Glutamatergic neuron (in vitro differentiated cells): ENCODE measurements around the gene AFAP1. TPM values are rescaled to one million over a fixed set of nuclear protein-coding genes. Genes with fewer than 3 reads are reported as not detected.

Source experiments
- DNase-seq: peaks from one replicate; pipeline ENCODE4 v3.0.0; 2022
- H3K27ac Mint-ChIP-seq: one replicate; pipeline ENCODE4 v1.8.0; 2020; ENCODE audit warnings: mild to moderate bottlenecking, mixed read lengths, inconsistent platforms; ENCODE audit not compliant: unreplicated experiment
- H3K27me3 Mint-ChIP-seq: one replicate; pipeline ENCODE4 v1.8.0; 2020; ENCODE audit warnings: mild to moderate bottlenecking, moderate library complexity, mixed read lengths, inconsistent platforms; ENCODE audit not compliant: unreplicated experiment
- H3K36me3 Mint-ChIP-seq: one replicate; pipeline ENCODE4 v1.8.0; 2020; ENCODE audit warnings: mild to moderate bottlenecking, mixed read lengths, inconsistent platforms; ENCODE audit not compliant: unreplicated experiment
- H3K4me1 Mint-ChIP-seq: one replicate; pipeline ENCODE4 v1.8.0; 2020; ENCODE audit warnings: mild to moderate bottlenecking, low read depth, mixed read lengths, inconsistent platforms; ENCODE audit not compliant: unreplicated experiment
- H3K4me3 Mint-ChIP-seq: one replicate; pipeline ENCODE4 v1.8.0; 2020; ENCODE audit warnings: mild to moderate bottlenecking, mixed read lengths, inconsistent platforms; ENCODE audit not compliant: unreplicated experiment
- H3K9me3 Mint-ChIP-seq: one replicate; pipeline ENCODE4 v1.8.0; 2020; ENCODE audit warnings: mild to moderate bottlenecking, moderate library complexity, mixed read lengths, inconsistent platforms; ENCODE audit not compliant: unreplicated experiment
- CTCF ChIP-seq: fragments of 200-600 bp; sonication (generic); IDR thresholded peaks from one replicate; pipeline ENCODE4 v1.5.0; 2021; ENCODE audit not compliant: partially characterized antibody, unreplicated experiment
- total RNA-seq: library from RNA; stranded (reverse); fragmentation: NEBNext Ultra II Directional; extraction: Animal tissue kit (Norgen Biotek cat#: 25700); gene quantifications from one replicate; pipeline ENCODE4 v1.2.1, GENCODE V29; 2021; ENCODE audit not compliant: unreplicated experiment

AFAP1 gene
- total RNA-seq, 1 donor from 2014 or later, result 528 TPM

GRCh38 chr4:7894098-7894676, 45.5 kb downstream of the AFAP1 start:
- H3K27ac Mint-ChIP-seq, result peak overlapping the region; percentile 99

GRCh38 chr4:7893539-7893938, 46.1 kb downstream of the AFAP1 start:
- Mint-ChIP-seq H3K27ac (peak overlapping the region; percentile 99), H3K27me3 (peaks cover 60% of the 10 kb centered on the region), H3K36me3 (peaks cover 16% of the 10 kb centered on the region), H3K4me1 (peaks cover 73% of the 10 kb centered on the region), H3K9me3 (peaks cover 57% of the 10 kb centered on the region), H3K4me3 (peak overlapping the region; percentile 71)
- TF ChIP-seq CTCF, result no peak
- no peak for DNase-seq

More at GRCh38 chr4:7894098-7894676, 45.5 kb downstream of the AFAP1 start:
- TF ChIP-seq CTCF, result no peak
- Mint-ChIP-seq H3K4me1 (peaks cover 76% of the 10 kb centered on the region), H3K27me3 (peaks cover 63% of the 10 kb centered on the region), H3K4me3 (peak overlapping the region; percentile 71), H3K36me3 (peaks cover 16% of the 10 kb centered on the region), H3K9me3 (peaks cover 60% of the 10 kb centered on the region)
- no peak for DNase-seq

GRCh38 chr4:7892212-7893019, 47.2 kb downstream of the AFAP1 start:
- Mint-ChIP-seq H3K4me1 (peaks cover 71% of the 10 kb centered on the region), H3K9me3 (peaks cover 64% of the 10 kb centered on the region), H3K4me3 (peak overlapping the region; percentile 81), H3K36me3 (peaks cover 11% of the 10 kb centered on the region), H3K27me3 (peaks cover 60% of the 10 kb centered on the region), H3K27ac (peak overlapping the region; percentile 99)
- peak; percentile 94 for DNase-seq
- TF ChIP-seq CTCF, result no peak

- Mint-ChIP-seq H3K4me1 (peaks cover 71% of the 10 kb centered on the region), H3K9me3 (peaks cover 69% of the 10 kb centered on the region), H3K4me3 (peak overlapping the region; percentile 90), H3K27ac (peak overlapping the region; percentile 99), H3K27me3 (peaks cover 51% of the 10 kb centered on the region), H3K36me3 (peaks cover 11% of the 10 kb centered on the region)
- no peak for TF ChIP-seq CTCF
- DNase-seq, result no peak
Measured at GRCh38 chr4:7890635-7891393, 48.8 kb downstream of the AFAP1 start.
